GM21381 (cell line): ENCODE measurements around the gene HSD17B1.
"Not testable (repeated sequence)": the region's sequence is repeated elsewhere in the genome, so short reads cannot be mapped to it uniquely, and the experiment has no call there.

Experiments
- ATAC-seq: cut with Tn5 transposase; IDR thresholded peaks from one replicate; pipeline ENCODE4 v1.9.1; 2021; ENCODE audit warnings: mild to moderate bottlenecking, moderate library complexity; ENCODE audit not compliant: unreplicated experiment

Gene HSD17B1

DNA sequence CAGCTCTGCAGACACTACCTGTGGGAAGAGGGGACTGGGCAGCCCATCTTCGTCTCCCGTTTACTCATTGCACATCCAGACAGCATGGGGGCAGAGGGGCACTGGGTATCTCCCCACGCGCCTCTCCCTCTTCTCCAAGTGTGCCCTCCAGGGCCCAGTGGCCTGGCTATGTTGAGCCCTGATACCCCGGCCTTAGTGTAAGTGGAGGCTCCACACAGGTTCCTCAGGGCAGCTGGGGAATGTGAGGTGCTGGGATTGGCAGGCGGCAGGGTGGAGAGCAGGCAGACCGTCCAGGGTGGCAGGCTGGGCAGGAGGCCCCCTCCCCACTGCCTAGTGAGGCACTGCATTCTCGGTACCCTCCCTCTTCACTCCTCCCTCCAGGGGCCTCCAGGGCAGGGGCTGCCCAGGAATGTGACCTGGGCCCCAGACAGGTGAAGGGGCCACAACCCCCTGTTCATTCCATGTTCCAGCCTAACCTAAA lies 29.9 kb upstream of the HSD17B1 start:
- ATAC-seq = no peak

DNA sequence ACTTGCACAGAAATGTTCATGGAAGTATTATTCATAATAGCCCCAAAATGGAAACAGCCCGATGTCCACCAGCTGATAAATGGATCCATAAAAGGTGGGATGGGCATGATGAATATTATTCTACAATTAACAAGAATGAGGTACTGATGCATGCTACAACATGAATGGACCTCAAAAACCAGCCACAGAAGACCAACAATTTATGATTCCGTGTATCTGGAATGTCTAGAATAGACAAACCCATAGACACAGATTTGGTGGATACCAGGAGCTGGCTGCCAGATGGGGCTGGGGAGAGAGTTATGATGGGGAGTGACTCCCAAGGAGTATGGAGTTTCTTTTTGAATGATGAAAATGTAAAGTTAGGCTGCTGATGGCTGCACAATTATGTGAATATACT lies 27.5 kb upstream of the HSD17B1 start:
- ATAC-seq = no peak

DNA sequence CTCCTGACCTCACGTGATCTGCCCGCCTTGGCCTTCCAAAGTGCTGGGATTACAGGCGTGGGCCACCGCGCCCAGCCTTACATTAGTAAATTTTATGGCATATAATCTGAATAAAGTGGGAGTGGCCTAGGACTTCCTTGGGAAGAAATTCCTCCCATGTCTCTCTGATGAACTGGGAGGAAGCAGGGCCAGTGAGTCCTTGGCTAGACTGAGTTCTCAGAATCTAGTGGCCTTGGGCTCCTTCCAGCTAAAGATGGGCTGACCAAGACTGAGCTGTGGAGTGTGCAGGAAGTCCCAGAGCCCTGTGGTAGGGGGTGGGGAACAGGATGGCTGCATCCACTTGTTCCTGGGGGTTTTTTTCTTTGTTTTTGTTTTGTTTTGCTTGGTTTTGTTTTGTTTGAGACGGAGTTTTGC lies 26.7 kb upstream of the HSD17B1 start:
- ATAC-seq = no peak

DNA sequence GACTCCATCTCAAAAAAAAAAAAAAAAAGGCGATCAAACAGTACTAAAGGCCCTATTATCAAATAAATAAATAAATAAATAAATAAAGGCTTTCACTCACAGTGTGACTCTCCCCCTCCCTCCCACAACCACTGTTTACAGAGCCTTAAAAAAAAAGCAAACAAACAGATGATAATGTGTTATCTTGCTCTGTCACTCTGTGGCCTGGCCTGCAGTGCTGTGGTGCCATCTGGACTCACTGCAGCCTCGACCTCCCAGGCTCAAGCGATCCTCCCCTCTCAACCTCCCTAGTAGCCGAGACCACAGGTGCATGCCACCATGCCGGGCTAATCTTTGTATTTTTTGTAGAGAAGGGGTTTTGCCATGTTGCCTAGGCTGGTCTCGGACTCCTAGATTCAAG lies 24.8 kb upstream of the HSD17B1 start:
- ATAC-seq = no peak

DNA sequence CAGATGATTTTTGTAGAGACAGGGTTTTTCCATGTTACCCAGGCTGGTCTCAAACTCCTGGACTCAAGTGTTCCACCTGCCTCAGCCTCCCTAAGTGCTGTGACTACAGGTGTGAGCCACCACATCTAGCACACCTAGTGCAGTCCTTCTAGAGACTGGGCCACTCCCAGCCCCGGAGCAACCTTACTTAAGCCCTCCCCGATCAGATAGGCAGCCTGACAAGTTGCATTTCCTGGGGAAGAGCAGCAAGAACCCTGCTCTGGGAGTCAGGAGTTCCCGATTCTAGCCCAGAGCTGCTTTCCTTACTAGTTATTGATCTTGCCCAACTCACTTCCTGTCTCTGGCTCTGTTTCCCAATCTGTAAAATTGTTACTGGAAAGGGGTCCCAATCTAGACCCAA lies 23.7 kb upstream of the HSD17B1 start:
- no peak for ATAC-seq

DNA sequence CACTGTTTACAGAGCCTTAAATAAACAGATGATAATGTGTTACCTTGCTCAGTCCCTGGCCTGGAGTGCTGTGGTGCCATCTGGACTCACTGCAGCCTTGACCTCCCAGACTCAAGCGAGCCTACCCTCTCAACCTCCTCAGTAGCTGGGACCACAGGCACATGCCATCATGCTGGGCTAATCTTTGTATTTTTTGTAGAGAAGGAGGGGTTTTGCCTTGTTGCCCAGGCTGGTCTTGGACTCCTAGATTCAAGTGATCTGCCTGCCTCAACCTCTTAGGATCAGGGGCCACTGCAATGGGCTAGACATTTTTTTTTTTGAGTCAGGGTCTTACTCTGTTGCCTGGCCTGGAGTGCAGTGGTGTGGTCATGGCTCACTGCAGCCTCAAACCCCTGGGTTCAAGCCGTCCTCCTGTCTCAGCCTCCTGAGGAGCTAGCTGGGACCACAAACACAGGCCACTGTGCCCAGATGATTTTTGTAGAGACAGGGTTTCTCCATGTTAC lies 21.7 kb upstream of the HSD17B1 start:
- no peak for ATAC-seq

DNA sequence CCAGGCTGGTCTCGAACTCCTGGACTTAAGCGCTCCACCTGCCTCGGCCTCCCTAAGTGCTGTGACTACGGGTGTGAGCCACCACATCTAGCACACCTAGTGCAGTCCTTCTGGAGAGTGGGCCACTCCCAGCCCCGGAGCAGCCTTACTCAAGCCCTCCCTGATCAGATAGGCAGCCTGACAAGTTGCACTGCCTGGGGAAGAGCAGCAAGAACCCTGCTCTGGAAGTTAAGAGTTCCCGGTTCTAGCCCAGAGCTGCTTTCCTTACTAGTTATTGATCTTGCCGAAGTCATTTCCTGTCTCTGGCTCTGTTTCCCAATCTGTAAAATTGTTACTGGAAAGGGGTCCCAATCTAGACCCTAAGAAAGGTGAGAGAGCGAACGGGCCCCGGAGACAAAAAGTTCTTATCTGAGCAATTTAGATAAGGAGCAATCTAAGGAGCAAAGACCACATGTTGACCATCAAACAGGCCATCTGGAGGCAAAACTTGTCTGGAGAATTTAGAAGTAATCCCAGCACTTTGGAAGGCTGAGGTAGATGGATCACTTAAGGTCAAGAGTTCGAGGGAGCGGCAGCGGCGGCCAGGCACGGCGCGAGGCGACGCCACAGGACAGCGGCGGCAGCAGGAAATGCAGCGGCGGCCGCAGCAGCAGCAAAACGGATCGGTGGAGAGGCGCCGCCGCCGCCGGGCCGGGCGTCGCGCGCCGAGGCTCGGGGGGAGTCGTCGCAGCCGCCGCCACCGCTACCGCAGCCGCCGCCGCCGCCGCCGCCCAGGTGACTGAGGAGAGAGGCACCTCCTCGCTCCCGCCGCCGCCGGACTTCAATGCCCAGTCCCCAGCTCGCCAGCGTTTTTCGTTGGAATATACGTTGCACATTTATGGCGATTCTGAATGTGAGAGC lies 21.0 kb upstream of the HSD17B1 start:
- ATAC-seq = no peak

DNA sequence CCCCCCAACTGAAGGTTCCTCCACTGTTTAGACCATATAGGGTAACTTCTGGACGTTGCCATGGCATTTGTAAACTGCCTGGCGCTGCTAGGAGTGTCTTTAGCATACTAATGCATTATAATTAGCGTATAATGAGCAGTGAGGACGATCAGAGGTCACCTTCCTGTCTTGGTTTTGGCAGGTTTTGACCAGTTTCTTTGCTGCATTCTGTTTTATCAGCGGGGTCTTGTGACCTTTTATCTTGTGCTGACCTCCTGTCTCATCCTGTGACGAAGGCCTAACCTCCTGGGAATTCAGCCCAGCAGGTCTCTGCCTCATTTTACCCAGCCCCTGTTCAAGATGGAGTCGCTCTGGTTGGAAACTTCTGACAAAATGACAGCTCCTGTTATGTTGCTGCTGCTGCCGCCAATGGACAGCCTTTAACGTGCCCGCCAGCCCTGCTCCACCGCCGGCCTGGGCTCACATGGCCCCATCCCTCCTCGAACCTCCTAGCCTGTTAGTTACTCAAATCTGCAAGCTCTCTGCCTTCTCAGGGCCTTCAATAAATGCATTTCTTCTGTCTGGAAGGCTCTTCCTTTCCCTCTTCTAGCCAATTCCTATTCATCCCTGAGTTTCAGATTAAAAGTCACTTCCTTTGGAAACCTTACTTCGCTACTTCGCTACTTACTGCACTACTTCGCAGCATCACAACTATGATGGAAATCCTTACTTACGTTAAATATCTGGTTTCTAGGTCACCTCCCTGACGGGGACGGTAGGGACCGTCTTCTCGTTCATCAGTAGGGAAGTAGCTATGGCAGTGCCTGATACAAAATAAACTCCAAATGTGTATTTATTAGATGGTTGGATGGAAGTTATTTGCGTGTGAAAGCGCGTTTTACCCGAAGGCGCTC lies 17.3 kb upstream of the HSD17B1 start:
- ATAC-seq = no peak

DNA sequence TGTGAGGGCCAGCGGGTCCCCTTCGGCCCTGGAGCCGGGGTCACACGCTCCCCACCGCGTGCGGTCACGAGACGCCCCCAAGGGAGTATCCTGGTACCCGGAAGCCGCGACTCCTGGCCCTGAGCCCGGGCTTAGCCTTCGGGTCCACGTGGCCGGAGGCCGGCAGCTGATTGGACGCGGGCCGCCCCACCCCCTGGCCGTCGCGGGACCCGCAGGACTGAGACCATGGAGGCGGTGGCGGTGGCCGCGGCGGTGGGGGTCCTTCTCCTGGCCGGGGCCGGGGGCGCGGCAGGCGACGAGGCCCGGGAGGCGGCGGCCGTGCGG lies 16.7 kb upstream of the HSD17B1 start, which contains the start of gene NAGLU:
NAGLU (plus strand) TSS at position 194 of the 324 bp plus-strand sequence; CDS start at position 226, 32 bp downstream.
- peak; percentile 78 for ATAC-seq

DNA sequence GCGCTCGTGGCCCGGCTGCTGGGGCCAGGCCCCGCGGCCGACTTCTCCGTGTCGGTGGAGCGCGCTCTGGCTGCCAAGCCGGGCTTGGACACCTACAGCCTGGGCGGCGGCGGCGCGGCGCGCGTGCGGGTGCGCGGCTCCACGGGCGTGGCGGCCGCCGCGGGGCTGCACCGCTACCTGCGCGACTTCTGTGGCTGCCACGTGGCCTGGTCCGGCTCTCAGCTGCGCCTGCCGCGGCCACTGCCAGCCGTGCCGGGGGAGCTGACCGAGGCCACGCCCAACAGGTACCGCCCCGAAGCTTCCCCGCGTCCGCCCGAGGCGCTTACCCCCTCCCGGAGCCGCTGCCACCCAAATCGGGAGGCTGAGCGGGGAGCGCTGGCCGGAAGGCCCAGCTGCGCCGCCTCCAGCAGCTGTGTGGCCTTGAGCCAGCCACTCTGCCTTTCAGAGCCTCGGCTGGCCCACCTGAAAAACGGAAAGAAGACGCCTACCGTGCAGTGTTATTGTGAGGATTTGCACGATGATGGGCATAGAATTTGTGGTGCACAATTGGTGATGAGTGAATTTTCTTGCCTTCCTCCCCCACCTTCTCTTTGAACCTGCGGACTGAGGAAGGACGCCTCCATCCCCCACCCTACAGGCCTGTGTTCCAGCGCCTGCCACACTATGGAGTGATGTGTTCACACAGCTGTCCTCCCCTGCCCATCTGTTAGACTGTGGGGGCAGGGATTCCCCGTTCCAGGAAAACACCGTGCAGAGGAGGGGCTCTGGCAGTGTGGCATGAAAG lies 16.2 kb upstream of the HSD17B1 start:
- ATAC-seq = peak; percentile 62

DNA sequence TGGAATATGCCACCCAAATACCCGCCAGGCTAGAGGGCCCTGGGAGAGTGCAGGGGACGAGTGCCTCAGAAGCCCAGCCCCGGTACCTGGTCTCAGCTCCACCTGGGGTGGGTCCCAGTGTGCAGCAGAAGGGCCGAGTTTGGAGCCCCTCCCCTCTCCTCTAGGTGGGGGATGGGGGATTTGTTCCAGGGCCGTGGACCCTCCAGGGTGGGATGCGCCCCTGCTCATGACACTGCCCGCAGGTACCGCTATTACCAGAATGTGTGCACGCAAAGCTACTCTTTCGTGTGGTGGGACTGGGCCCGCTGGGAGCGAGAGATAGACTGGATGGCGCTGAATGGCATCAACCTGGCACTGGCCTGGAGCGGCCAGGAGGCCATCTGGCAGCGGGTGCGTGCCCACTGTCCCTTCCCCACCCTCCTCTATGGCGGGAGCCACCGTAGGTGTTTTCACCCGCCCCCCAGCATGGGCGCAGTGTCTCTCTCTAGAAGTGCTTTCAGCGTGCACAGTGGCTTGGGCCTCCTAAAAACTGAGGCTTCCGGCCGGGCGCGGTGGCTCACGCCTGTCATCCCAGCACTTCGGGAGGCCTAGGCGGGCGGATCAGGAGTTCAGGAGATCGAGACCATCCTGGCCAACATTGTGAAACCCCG lies 15.4 kb upstream of the HSD17B1 start:
- ATAC-seq = no peak

DNA sequence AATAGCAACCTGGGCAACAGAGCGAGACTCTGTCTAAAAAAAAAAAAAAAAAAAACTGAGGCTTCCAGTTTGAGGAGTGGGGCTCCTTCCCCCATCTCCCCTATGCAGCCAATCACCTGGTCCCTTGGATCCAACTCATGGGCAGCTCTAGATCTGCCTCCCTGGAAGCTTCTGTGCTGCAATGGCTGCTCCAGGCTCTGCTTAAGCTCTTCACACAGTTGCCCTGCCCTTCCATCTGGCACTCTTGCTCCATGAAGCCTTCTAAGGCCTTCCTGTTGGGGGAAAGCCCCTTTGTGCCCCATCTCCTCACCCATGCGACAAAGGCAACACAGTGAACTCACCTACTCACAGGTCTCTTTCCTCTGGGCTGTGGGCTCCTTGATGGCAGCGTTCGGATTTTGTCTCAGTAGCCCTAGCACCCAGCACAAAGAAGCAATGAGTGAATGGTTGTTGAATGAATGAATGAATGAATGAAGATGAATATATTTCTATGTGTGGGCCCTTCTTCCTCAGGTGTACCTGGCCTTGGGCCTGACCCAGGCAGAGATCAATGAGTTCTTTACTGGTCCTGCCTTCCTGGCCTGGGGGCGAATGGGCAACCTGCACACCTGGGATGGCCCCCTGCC lies 14.8 kb upstream of the HSD17B1 start:
- ATAC-seq = no peak

DNA sequence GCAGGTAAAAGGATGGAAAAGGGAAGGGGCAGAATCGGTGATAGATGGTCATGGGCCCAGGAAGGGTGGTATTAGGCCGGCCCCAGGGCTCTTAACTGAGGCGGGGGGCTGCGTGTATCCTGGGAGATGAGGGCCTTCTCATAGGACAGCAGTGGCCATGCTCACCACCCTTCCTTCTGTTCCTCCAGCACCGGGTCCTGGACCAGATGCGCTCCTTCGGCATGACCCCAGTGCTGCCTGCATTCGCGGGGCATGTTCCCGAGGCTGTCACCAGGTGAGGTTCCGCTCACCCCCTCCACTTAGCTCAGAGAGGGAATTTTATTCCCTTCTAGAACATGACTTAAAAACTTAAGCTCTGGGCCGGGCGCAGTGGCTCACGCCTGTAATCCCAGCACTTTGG lies 14.2 kb upstream of the HSD17B1 start:
- ATAC-seq = no peak

DNA sequence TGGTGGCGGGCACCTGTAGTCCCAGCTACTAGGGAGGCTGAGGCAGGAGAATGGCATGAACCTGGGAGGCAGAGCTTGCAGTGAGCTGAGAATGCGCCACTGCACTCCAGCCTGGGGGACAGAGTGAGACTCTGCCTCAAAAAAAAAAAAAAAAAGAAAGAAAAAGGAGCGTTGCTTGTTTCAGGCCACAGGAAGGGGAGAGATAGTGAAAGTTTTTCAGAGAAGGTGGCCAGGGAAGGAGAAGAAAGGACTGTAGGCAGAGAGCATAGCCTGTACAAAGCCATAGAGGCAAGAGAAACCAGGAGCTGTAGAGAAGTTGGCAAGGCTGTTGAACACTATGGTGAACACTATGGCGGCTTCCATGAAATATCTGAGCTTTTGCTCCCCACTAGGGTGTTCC lies 12.2 kb upstream of the HSD17B1 start:
- ATAC-seq = not testable (repeated sequence)

DNA sequence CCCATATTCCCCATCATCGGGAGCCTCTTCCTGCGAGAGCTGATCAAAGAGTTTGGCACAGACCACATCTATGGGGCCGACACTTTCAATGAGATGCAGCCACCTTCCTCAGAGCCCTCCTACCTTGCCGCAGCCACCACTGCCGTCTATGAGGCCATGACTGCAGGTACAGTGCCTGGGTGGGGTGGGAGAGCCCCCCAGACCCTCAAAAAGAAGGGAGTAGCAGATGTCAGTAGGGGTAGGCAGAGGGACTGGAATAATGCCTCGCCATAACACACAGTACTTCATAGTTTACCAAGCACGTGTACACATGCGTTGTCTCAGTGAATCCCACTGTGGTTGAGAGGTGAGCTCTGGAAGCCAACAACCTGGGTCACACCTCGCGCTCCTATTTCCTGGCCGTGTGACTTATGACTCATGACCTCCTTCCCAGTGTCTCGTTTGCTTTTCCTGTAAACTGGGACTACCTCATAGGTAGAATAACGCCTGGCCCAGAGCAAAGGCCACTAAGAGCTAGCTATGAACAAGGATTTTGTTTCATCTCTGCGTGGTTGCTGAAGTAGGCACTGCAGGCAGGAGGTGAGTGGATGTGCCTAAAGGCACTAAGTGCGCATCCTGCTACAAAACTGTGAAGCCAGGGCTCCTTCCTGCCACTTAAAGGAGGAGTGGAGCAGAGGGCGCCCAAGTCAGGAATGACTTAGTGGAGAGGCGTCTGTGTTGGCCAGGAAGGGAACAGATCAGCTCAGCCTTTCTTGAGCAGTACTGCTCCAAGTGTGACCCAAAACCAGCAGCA lies 11.5 kb upstream of the HSD17B1 start:
- ATAC-seq = no peak

DNA sequence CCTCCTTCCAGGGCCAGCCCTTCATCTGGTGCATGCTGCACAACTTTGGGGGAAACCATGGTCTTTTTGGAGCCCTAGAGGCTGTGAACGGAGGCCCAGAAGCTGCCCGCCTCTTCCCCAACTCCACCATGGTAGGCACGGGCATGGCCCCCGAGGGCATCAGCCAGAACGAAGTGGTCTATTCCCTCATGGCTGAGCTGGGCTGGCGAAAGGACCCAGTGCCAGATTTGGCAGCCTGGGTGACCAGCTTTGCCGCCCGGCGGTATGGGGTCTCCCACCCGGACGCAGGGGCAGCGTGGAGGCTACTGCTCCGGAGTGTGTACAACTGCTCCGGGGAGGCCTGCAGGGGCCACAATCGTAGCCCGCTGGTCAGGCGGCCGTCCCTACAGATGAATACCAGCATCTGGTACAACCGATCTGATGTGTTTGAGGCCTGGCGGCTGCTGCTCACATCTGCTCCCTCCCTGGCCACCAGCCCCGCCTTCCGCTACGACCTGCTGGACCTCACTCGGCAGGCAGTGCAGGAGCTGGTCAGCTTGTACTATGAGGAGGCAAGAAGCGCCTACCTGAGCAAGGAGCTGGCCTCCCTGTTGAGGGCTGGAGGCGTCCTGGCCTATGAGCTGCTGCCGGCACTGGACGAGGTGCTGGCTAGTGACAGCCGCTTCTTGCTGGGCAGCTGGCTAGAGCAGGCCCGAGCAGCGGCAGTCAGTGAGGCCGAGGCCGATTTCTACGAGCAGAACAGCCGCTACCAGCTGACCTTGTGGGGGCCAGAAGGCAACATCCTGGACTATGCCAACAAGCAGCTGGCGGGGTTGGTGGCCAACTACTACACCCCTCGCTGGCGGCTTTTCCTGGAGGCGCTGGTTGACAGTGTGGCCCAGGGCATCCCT lies 9.3 kb upstream of the HSD17B1 start:
- ATAC-seq = no peak

DNA sequence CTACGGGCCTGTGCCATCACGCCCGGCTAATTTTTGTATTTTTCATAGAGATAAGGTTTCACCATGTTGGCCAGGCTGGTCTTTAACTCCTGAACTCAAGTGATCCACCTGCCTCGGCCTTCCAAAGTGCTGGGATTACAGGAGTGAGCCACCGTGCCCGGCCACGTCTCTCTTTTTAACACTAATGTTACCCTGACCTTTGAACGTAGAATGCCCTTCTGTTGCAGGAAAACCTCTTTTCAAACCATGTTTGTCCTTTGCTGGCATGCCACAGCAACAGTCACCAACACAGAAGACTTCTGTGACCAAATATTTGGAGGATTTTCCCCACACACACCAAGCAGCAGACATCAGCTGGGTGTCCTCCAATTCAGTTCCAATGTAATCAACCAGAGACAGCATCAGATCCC lies 7.8 kb upstream of the HSD17B1 start:
- ATAC-seq = no peak
